SK-N-SH treated with all-trans-retinoic acid at 6 μM for 48 hours (cell line): ENCODE measurements around the gene TBC1D2B.

Source experiments
- BACH2 ChIP-seq: fragments of 250-450 bp; sonication (Bioruptor Pico); IDR thresholded peaks from 2 replicates; pipeline ENCODE4 v1.9.0; 2021; ENCODE audit warnings: mild to moderate bottlenecking, borderline replicate concordance
- CREB5 ChIP-seq: fragments of 250-450 bp; sonication (Bioruptor Pico); IDR thresholded peaks from 2 replicates; pipeline ENCODE4 v1.5.1; 2020; ENCODE audit warnings: low read depth, mild to moderate bottlenecking, moderate library complexity
- CSRNP3 ChIP-seq: fragments of 250-450 bp; sonication (Bioruptor Pico); IDR thresholded peaks from 2 replicates; pipeline ENCODE4 v1.5.1; 2021; ENCODE audit warnings: mild to moderate bottlenecking, moderate library complexity
- GLIS3 ChIP-seq: fragments of 250-450 bp; sonication (Bioruptor Pico); IDR thresholded peaks from 2 replicates; pipeline ENCODE4 v1.5.0; 2020; ENCODE audit warnings: mild to moderate bottlenecking, moderate library complexity
- ISL1 ChIP-seq: fragments of 250-450 bp; sonication (Bioruptor Pico); IDR thresholded peaks from 2 replicates; pipeline ENCODE4 v2.1.2; 2022; ENCODE audit warnings: mild to moderate bottlenecking, moderate library complexity
- OSR1 ChIP-seq: fragments of 250-450 bp; sonication (Bioruptor Pico); IDR thresholded peaks from 2 replicates; pipeline ENCODE4 v1.8.0; 2022; ENCODE audit warnings: moderate library complexity, mild to moderate bottlenecking, inconsistent platforms
- PATZ1 ChIP-seq: fragments of 250-450 bp; sonication (Bioruptor Pico); IDR thresholded peaks from 2 replicates; pipeline ENCODE4 v1.8.0; 2020; ENCODE audit warnings: mild to moderate bottlenecking, moderate library complexity, borderline replicate concordance
- RARB ChIP-seq: fragments of 250-450 bp; sonication (Bioruptor Pico); IDR thresholded peaks from 2 replicates; pipeline ENCODE4 v1.8.0; 2021; ENCODE audit warnings: mild to moderate bottlenecking, moderate library complexity
- SNAI2 ChIP-seq: fragments of 250-450 bp; sonication (Bioruptor Pico); IDR thresholded peaks from 2 replicates; pipeline ENCODE4 v1.5.0; 2020; ENCODE audit warnings: mild to moderate bottlenecking, moderate library complexity
- ZC3H10 ChIP-seq: fragments of 250-450 bp; sonication (Bioruptor Pico); IDR thresholded peaks from 2 replicates; pipeline ENCODE4 v1.5.1; 2021; ENCODE audit warnings: mild to moderate bottlenecking, moderate library complexity
- ZFP3 ChIP-seq: fragments of 250-450 bp; sonication (Bioruptor Pico); IDR thresholded peaks from 2 replicates; pipeline ENCODE4 v1.5.0; 2020; ENCODE audit warnings: mild to moderate bottlenecking, moderate library complexity
- ZFP30 ChIP-seq: fragments of 450-650 bp; formaldehyde crosslinking; IDR thresholded peaks from 2 replicates; pipeline ENCODE4 v1.5.0; 2022; ENCODE audit warnings: mild to moderate bottlenecking, moderate library complexity
- ZNF565 ChIP-seq: fragments of 450-650 bp; formaldehyde crosslinking; conservative IDR thresholded peaks from 2 replicates; pipeline ENCODE4 v1.5.0; 2020; ENCODE audit warnings: low read depth, mild to moderate bottlenecking, moderate library complexity
- ZNF8 ChIP-seq: fragments of 450-650 bp; formaldehyde crosslinking; IDR thresholded peaks from 2 replicates; pipeline ENCODE4 v1.5.0; 2020; ENCODE audit warnings: mild to moderate bottlenecking, moderate library complexity

GRCh38 chr15:78063217-78063616 lies 14.3 kb downstream of the TBC1D2B start:
- no peak for TF ChIP-seq CSRNP3 (CRISPR knock-in tag)
- no peak for TF ChIP-seq ZFP3
- no peak for TF ChIP-seq ZC3H10 (CRISPR knock-in tag)
- no peak for TF ChIP-seq OSR1
- TF ChIP-seq PATZ1 (CRISPR knock-in tag): no peak
- TF ChIP-seq ZNF8 (CRISPR knock-in tag): no peak
- TF ChIP-seq ISL1 (CRISPR knock-in tag): no peak
- no peak for TF ChIP-seq ZFP30 (CRISPR knock-in tag)
- TF ChIP-seq ZNF565 (CRISPR knock-in tag): no peak
- TF ChIP-seq GLIS3 (CRISPR knock-in tag): no peak
- TF ChIP-seq CREB5: no peak
- TF ChIP-seq SNAI2 (CRISPR knock-in tag): no peak
- no peak for TF ChIP-seq BACH2 (CRISPR knock-in tag)
- TF ChIP-seq RARB (CRISPR knock-in tag): no peak
